GM12891 (cell line): ENCODE results near the gene GATAD2B.

ENCODE experiments used
- POLR2A ChIP-seq: IDR thresholded peaks from 2 replicates; pipeline ENCODE4 v1.6.1; 2011; ENCODE audit warnings: low read depth, low read length, control low read depth
- POLR2AphosphoS5 ChIP-seq: IDR thresholded peaks from 2 replicates; pipeline ENCODE4 v1.6.1; 2011; ENCODE audit warnings: low read depth, low read length, control low read depth
- TAF1 ChIP-seq: IDR thresholded peaks from 2 replicates; pipeline ENCODE4 v1.6.1; 2011; ENCODE audit warnings: low read depth, low read length, control low read depth

DNA sequence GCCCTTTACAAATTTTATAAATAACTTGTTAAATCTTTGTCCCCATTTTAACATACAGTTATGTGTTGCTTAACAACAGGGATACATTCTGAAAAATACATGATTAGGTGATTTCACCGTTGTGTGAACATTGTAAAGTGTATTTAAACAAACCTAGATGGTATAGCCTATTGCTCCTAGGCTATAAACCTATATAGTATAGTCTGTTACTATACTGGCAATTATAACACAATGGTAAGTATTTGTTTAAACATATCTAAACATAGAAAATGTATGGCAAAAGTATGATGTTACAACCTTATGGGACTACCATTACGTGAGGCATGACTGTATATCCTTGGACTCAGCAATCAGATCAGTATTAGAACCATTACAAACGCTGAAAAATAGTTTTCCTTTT is 36.6 kb downstream of the GATAD2B start:
- no peak for TF ChIP-seq POLR2A
- no peak for TF ChIP-seq POLR2AphosphoS5
- no peak for TF ChIP-seq TAF1
